NCI-H2196 treated with DMSO at 0.1 percent for 48 hours (cell line): ENCODE results near the gene RUBCN.

Experiments
- DNase-seq: peaks from one replicate; lab custom pipeline; 2025; ENCODE audit not compliant: unreplicated experiment; lab: John Stamatoyannopoulos, UW

The RUBCN gene

DNA sequence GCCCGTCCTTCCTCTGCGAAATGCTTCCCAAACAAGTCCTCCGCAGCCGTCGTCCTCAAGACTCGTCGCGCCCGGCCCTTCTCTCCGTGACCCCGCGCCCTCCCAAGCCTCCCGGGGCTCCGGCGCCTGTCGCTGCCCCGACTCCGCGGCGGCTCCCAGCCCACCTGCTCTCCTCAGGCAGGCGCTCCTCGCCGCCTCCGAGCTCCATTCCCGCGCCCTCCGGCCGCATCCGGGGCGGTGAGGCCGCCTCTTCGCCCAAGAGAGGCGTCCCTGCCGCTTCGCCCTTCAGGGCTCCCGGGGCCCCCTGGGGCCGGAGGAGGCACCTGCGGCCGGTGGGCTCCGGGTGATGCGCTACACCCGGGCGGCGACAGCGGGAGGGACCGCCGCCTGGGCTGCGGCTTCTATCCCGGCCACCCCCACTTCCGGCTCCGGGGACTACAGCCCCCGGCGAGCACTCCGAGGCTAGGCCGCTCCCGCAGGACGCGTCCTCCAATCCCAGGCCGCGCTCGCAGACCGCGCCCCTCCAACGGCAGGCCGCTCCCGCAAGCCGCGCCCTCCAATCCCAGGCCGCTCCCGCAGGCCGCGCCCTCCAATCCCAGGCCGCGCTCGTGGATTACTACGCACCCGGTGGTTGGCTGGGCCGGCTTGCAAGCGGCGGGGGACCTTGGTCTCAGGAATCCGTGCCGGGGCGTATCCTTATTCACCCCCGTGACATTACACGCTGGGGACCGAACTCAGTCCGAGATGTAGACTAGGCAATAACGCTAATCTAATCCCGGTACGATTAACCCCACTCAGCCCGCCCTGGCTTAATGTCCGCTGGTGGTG, at the start of gene RUBCN:
RUBCN (minus strand) TSS at position 414 of the 828 bp plus-strand sequence; CDS start at position 229, 185 bp downstream.
- peak; percentile 99 for DNase-seq

DNA sequence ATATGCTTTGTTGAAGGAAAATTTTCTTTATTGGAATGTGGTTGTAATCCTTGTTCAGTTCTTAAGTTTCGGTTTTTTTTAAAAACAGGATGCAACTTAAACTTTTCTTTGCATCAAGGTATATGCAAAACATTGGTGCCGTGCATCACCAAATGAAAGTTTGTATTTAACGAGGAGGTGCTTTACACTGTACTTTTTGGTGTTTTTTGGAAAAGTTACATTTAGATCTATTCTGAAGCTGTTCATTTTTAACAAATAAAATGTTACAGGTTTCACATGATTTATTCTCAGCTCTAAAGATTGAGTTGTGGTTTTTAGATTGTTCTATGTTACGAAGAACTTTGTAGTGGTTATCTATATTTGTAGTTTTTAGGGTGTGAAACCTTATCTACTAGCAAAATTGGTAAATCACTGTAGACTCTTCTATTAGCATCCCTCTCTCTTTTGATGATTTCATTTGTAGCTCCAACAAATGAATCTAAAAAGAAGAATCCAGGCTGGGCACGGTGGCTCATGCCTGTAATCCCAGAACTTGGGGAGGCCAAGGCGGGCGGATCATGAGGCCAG, 47.4 kb upstream of the RUBCN start:
- DNase-seq, result no peak

DNA sequence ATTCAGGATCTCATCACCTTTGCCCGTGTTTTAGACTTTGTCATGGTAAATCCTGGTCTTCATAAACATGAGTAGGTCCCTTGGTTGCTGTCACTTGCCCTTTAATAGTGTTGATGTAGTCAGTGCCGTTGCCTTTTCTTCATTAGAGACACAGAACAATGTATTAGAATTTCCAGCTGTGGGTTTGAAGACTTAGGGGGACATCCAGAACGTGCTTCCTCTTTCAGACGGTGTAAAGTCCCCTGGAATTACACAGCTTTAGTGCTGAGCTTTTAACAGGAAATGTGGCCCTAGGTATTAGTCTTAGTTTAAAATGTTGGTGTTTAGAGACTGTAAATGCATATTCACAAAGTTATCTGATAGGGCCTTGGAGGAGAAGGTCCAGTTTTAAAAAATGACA, 45.5 kb upstream of the RUBCN start:
- no peak for DNase-seq

DNA sequence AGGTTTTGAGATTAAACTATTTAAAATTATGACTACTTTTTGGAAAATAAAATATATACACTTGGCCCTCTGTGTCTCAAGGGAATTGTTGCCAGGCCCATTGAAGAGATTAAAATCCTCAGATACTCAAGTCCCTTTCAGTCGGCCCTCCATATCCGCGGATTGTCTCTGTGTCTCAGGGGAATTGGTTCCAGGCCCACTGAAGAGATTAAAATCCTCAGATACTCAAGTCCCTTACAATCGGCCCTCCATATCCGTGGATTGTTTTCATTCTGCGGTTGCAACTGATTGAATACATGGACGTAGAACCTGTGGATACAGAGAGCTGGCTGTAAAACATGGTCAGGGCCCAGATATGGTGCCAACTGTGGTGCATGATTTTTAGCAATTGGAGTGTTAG, 38.6 kb upstream of the RUBCN start:
- no peak for DNase-seq

DNA sequence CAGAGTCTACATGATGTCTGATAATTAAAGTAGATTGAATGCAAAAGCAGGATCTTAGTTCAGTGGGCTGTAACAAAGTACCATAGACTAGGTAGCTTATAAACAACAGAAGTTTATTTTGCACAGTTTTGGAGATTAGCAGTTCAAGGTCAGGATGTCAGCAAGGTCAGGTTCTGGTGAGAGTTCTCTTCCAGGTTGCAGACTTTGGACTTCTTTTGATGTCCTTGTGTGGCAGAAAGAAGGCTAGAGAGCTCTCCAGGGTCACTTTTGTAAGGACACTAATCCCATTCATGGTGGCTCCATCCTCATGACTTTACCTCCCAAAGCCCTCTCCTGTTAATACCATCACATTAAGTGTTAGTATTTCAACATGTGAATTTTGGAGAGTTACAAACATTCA, 25.1 kb upstream of the RUBCN start:
- DNase-seq, result no peak

DNA sequence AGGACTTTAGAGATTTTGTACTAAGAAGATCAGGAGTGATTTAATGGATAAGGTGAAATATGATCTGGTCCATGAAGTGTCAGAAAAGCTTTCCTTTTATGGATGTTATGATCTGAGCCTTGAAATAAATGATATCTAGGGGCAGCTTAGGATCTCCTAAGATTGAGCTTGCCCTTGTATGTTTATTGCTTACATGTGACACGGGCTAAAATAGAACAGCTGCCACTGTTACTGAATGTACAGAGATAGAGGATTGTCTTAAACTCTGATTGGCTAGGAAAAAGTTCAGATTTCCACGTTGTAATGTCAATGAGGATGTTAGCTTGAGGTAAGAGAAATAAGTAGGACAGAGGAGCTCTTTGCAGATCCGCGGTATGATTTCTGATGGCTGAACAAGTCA, 21.8 kb upstream of the RUBCN start:
- no peak for DNase-seq

DNA sequence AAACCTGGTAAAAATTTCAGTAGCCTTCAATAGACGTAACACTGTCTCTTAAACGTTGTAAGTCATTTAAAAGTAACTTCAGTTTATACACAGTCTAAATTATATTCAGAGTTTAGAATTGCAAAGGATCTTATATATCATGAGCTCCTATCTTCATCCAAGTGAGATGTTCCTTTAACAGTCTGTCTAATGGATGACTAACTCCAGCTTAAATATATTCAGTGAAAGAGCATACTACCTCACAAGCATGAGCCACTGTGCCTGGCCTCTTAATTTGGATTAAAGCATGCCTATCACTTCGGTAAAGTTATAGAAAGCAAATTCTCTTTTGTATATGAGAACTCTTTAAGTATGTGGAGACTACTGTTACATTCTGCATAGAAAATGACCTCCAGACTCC, 20.0 kb upstream of the RUBCN start:
- DNase-seq, result no peak

DNA sequence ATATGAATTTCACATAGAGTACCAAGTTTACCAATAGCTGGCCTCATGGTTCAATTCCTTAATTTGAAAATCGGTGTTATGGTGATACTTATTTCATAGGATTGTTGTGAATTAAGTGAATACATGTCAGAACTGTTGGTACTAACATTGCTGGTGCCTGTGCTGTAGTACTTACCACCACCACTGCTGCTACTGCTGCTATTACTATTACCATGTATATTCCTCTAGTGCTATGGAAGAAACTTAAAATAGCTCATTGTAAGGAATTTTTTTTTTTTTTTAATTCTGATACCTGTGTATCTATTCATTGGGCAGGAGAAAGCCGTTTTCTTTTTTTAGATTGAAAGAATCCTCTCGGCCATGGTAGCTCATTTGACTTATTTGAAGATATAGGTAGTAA, 16.6 kb upstream of the RUBCN start:
- DNase-seq, result no peak

DNA sequence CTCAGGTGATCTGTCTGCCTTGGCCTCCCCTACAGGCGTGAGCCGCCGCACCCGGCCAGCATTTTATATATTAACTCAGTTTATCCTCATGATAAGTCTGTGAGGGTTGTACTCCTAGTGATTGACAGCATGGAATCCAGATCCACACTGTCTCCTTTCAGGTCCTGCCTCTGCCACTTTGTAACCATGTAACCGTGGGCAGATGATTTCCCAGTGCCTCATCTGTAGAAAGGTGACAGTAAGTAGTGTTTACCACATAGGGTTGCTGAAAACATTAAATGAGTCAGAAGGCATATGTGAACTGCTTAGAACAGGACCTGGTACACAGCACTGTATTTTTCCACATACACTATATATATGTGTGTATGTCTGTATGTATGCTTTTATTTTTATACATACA, 15.4 kb upstream of the RUBCN start:
- DNase-seq, result no peak

DNA sequence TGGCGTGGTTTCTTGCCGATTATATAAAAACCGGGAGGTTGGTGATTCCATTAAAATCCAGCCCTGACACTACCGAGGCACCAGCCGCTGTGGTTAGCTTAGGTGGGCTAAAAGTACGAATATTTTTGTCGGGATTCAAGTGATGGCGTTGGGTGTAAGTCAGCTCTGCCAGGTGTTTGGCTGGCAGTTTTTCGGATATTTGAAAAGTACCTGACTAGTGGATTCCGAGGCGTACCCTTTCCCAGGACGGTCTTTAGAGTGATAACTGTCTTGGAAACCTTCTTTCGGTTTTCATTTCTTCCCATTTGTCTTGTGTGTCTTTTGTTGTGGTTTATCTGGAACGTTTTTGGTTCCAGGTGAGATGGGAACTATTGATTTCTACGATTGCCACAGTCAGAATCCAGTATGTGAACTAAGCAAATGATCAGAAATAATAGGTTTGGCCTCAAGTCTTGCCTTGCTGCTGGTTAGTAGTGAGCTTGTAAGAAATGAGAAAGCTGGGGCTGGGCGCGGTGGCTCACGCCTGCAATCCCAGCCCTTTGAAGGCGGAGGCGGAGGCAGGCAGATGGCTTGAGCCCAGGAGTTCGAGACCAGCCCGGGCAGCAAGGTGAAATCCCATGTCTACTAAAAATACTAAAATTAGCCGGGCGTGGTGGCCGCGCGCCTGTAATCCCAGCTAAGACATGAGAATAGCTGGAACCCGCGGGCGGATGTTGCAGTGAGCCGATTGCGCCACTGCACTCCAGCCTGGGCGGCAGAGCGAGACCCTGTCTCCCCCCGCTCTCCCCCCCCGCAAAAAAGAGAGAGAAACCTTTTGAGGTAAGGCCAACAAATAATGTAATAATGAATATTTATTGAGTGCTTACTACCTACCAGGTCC, 14.4 kb upstream of the RUBCN start:
- no peak for DNase-seq

DNA sequence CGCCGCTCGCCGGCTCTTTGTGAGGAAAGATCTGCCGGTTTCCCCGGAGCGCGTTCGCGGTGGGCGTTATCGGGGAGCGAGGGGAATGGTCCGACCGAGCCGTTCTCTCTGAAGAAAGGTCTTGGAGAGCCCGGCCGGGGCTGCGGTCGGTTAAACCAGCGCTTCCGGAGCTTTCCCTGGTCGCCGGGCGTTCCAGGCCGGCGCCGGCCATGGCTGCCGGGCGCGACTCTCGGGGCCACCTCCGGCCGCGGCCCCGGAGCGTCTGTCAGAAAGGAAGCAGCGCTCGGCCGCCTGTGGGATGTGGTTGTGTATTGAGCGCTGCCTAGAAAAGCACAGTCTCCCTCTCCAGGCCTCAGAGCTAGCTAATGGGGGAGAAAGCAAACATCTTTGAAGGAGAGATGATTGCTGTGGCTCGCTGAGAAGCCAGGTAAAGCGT, 13.7 kb upstream of the RUBCN start:
- DNase-seq, result peak; percentile 50

DNA sequence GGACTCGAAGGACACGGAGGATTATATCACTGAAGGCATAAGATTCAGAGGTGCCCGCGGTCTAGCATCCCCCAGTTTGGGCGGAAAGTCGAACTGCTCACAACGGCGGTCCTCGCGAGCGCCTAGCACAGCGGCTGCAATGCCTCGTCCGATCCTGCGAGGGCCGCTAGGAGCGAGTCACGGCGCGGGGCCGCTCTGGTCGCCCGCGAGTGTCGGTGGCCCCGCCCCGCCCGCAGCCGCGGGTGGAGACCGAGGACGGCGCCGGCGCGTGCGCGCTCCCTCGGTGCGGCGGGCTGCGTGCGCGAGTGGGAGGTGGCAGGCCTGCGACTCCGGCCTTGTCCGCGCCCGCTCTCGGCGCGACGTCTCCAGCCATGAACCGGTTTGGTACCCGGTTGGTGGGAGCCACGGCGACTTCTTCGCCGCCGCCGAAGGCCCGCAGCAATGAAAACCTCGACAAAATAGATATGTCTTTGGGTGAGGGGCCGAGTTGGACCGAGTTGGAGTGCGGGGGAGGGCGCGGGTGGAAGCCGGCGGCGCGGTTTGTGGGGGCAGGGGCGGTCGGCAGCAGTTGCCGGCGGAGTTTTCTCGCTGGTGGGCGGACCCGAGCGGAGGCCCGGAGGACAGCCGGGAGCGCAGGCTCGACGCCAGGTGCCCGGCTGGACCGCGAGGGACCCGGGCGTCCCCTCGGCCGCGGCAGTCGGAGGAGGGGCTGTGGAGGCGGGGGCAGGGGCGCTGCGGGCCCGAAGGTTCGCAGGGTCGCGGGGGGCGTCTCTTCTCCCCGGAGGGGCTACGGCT, 13.1 kb upstream of the RUBCN start, which contains the start of gene FYTTD1:
FYTTD1 (plus strand) TSS at position 283 of the 795 bp plus-strand sequence; CDS start at position 372, 89 bp downstream.
- DNase-seq, result peak; percentile 97

DNA sequence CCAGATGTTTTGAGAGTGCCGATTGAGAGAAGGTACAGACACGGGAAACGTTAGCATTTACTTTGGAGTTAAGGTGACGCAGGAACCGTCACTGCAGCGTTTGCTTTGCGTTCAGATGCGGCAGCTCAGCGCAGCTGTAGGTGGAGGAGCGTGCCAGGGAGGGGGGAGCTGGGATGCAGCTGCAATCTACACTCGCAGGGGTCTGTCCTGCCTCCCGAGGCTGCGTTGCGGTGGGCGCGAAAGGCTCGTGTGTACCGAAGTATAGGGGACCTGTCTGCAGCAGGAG, 12.6 kb upstream of the RUBCN start:
- DNase-seq, result peak; percentile 90

DNA sequence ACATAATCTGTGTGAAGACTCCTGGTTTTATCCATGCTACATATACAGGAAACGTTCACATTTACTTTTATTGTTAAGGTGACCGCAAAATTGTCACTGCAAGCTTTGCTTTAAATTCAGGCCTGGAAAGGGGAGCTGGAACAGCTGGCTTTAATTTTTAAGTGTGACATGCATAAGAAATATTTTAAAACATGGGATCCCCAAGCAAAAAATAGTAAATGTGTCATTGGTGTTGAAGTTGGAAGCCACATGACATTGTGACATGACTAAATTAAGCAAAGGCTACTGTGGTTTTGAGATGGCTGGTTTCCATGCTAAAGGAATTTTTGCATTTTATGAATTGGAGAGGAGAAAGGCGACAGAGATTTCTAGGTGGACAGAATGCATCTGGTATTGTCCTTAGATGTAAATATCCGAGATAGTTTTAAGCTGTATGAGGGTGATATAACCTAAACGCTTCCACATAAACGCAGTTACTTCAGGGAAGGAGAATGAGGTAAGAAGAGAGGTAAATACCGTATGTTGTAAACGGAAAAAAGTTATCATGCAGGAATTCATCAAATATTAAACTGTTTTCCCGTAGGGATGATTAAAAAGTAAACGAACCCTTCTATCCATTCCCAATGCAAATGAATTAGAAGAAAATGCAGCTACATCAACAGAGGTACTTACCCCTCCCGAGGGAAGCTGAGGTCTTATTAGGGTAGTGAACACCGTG, 12.1 kb upstream of the RUBCN start:
- no peak for DNase-seq

DNA sequence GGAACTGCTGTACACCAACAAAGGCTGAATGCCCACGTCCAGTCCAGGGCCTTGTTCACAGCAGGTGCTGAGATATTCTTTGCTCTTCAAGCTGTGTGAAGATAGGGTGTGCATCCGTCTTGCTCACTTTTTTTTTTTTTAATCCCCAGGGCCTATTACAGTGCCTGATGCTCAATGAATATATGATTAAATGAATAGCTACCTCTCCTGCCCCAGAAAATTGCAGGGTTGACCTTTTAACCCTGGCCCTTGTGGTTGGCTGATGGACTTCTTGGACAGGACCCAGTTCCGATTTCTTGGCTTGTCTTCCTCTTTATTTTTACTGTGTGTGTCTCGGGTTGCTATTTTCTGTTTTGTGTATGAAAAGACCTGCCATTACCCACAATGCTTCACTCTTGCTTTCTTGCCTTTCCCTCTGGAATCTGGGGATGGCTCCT, 10.1 kb upstream of the RUBCN start:
- DNase-seq, result no peak

DNA sequence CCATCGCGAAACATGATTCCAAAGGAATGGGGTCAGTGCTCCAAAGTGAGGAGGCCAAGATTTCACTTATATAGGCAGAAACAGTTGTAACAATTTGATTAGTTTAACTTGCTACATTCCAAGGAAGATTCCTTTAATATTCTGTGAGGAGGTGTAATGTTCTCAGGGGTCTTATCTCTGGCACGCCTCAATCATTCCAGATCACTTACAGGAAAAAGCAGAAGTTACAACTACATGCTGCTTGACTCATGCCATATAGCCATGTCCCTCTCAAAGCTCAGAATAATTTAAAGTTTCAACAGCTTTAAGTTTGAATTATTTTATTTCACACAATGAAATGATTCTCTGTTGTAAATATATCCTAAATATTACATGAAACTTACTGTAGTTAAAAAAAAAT, 9.5 kb upstream of the RUBCN start:
- no peak for DNase-seq

DNA sequence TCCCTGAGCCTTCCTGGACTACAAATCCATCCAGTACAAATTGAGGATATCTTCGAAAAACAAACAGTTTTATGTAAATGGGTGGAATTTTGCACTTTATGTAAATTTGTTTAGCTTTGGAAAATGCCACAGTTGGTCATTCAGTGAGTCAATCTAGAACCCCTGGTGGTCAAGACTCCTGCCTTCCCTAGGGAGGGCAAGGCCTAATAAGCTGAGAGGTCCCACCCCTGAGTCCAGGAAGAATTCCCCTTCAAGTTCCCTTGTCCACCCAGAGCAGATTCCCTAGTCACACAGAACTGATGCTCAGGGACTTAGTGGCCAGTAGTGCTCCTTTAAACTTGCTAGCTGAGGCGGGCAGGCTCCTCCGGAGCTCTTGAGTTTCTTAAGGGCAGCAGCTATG, 6.1 kb upstream of the RUBCN start:
- DNase-seq, result no peak

DNA sequence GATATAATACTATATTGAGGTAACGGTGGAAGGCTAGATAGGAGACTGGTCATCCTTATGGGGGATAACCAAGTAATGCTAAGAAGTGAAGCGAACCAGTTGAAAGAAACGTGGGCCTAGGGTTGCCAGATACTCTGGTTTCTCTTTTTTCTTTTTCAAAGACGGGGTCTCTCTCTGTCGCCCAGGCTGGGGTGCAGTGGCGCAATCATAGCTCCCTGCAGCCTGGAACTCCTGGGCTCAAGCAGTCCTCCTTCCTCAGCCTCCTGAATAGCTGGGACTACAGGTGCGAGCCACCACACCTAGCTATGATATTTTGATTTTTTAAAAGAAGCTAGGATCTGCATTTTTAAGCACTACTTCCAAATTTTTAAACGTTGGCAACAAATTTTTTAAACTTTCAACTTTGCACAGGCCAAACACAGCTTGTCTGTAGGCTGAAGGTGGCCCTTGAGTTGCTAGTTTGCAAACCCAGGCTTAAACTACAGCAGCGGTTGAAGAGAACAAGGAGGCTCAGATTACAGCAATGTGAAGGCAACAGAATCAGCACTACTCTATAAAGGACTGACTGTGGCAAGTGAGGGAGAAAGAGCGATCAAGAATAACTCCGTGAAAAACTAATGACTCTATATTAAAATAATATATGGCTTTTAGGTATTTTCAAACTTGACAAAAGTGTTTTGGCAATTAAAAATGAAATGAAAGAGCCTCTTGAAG, 1.2 kb upstream of the RUBCN start:
- DNase-seq, result no peak

DNA sequence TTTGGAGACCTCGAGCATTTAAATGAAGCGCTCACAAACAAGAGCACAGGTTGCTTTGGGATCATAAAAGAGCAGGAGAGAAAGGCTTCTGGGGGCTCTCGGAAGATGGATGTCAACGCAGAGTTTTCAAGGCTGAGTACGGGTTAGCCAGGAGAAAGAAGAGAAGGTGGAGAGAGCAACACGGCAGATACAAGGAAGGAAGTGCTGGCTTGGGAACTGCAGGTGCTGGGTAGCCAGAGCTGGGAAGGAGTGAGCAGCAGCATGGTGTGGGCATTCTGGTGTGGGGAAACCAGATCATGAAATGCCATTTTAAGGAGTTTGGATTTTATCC, 580 bp upstream of the RUBCN start:
- DNase-seq, result no peak

DNA sequence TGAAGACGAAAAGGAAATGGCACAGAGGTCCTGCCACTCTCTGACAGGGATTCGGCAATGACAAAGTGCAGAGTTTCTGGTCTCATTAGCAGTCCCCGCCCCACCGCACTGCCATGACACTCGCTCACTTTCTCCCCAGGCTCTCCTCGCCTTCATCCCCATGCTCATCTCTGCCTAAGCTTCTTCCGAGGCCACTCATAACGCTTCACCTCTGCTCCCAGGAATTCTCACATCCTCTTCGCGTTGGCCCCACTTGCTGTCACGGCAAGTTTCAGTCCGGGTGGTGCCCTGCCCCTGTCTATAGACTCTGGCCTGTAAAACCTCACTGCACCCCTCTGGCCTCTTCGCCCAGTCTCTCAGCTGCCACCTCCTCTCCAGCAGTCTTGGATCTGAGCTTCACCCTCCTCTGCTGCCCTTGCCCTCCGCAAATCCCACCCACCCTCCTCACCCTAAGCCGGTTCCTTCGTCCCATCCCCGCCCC, 654 bp downstream of the RUBCN start:
- DNase-seq, result no peak
